MM.1S (cell line): ENCODE measurements around the gene RFX2.

ENCODE experiments used
- DNase-seq: peaks from one replicate; pipeline ENCODE4 v3.0.0-alpha.2; 2015
- H2AFZ ChIP-seq: fragments of 300-600 bp; sonication (generic); 2 replicates; pipeline ENCODE4 v1.6.0; 2016; ENCODE audit warnings: antibody characterized with exemption, low read length
- H3F3A ChIP-seq: fragments of 300-600 bp; sonication (generic); 2 replicates; pipeline ENCODE4 v1.6.1; 2016; ENCODE audit warnings: mild to moderate bottlenecking, antibody characterized with exemption, low read length, moderate library complexity, mixed read lengths; ENCODE audit not compliant: insufficient read depth
- H3K27ac ChIP-seq: fragments of 300-600 bp; sonication (generic); 2 replicates; pipeline ENCODE4 v1.5.1; 2016; ENCODE audit warnings: mild to moderate bottlenecking, low read length
- H3K27me3 ChIP-seq: fragments of 300-600 bp; sonication (generic); replicated peaks from 2 replicates; pipeline ENCODE4 v1.6.0; 2016; ENCODE audit warnings: low read length; ENCODE audit not compliant: insufficient read depth
- H3K36me3 ChIP-seq: fragments of 300-600 bp; sonication (generic); replicated peaks from 2 replicates; pipeline ENCODE4 v1.6.1; 2016; ENCODE audit warnings: mild to moderate bottlenecking, low read length, mixed read lengths; ENCODE audit not compliant: insufficient read depth
- H3K4me1 ChIP-seq: fragments of 300-600 bp; sonication (generic); 2 replicates; pipeline ENCODE4 v1.6.1; 2016; ENCODE audit warnings: low read length, mixed read lengths
- H3K4me2 ChIP-seq: fragments of 300-600 bp; sonication (generic); 2 replicates; pipeline ENCODE4 v1.6.0; 2016; ENCODE audit warnings: low read depth, low read length
- H3K4me3 ChIP-seq: fragments of 300-600 bp; sonication (generic); 2 replicates; pipeline ENCODE4 v1.5.1; 2016; ENCODE audit warnings: low read length, mixed read lengths
- H3K79me2 ChIP-seq: fragments of 300-600 bp; sonication (generic); 2 replicates; pipeline ENCODE4 v1.6.1; 2016; ENCODE audit warnings: mixed run types, low read length, mixed read lengths
- H3K9ac ChIP-seq: fragments of 300-600 bp; sonication (generic); 2 replicates; pipeline ENCODE4 v1.6.1; 2016; ENCODE audit warnings: low read length, mixed read lengths
- H3K9me2 ChIP-seq: fragments of 300-600 bp; sonication (generic); replicated peaks from 2 replicates; pipeline ENCODE4 v1.6.1; 2016; ENCODE audit warnings: mild to moderate bottlenecking, low read length, mixed read lengths; ENCODE audit not compliant: insufficient read depth
- H3K9me3 ChIP-seq: fragments of 300-600 bp; sonication (generic); replicated peaks from 2 replicates; pipeline ENCODE4 v1.6.1; 2016; ENCODE audit warnings: mild to moderate bottlenecking, low read length, mixed read lengths; ENCODE audit not compliant: insufficient read depth
- H4K20me1 ChIP-seq: fragments of 300-600 bp; sonication (generic); 2 replicates; pipeline ENCODE4 v1.6.1; 2016; ENCODE audit warnings: mild to moderate bottlenecking, low read length, moderate library complexity, mixed read lengths; ENCODE audit not compliant: insufficient read depth
- CTCF ChIP-seq: fragments of 300-600 bp; sonication (generic); IDR thresholded peaks from 2 replicates; pipeline ENCODE4 v1.5.1; 2016; ENCODE audit warnings: antibody characterized with exemption, low read length, mixed read lengths
- EZH2 ChIP-seq: fragments of 300-600 bp; sonication (generic); optimal IDR thresholded peaks from 2 replicates; pipeline ENCODE3; 2017; ENCODE audit warnings: low read depth, mild to moderate bottlenecking, antibody characterized with exemption, low read length, mixed read lengths
- EZH2phosphoT487 ChIP-seq: fragments of 300-600 bp; sonication (generic); IDR thresholded peaks from 2 replicates; pipeline ENCODE4 v1.6.1; 2018; ENCODE audit warnings: antibody characterized with exemption, low read length

Gene RFX2

GRCh38 chr19:5994405-5995165 lies 115.7 kb downstream of the RFX2 start:
- Histone ChIP-seq H3K4me2 (no peak overlapping the region), H3K9me2 (no peaks in the 10 kb centered on the region), H3K9me3 (no peaks in the 10 kb centered on the region), H2AFZ (no peak overlapping the region), H3F3A (no peaks in the 10 kb centered on the region), H4K20me1 (no peaks in the 10 kb centered on the region), H3K27ac (no peak overlapping the region), H3K4me3 (no peak overlapping the region), H3K9ac (no peak overlapping the region), H3K27me3 (peaks cover 72% of the 10 kb centered on the region), H3K79me2 (no peaks in the 10 kb centered on the region), H3K36me3 (no peaks in the 10 kb centered on the region), H3K4me1 (peaks cover 6% of the 10 kb centered on the region)
- DNase-seq = no peak
- TF ChIP-seq CTCF (no peak), EZH2phosphoT487 (no peak), EZH2 (no peak)

- H2AFZ ChIP-seq = no peak overlapping the region
- no peak overlapping the region for H3K4me2 ChIP-seq
Measured at GRCh38 chr19:5993648-5994358, 116.5 kb downstream of the RFX2 start.

GRCh38 chr19:5993201-5993600 lies 117.1 kb downstream of the RFX2 start:
- Histone ChIP-seq H3K9ac (no peak overlapping the region), H3K4me3 (no peak overlapping the region), H3F3A (no peaks in the 10 kb centered on the region), H3K79me2 (no peaks in the 10 kb centered on the region), H3K9me2 (no peaks in the 10 kb centered on the region), H3K4me2 (no peak overlapping the region), H3K27me3 (peaks cover 60% of the 10 kb centered on the region), H3K4me1 (peaks cover 7% of the 10 kb centered on the region), H4K20me1 (no peaks in the 10 kb centered on the region), H3K36me3 (no peaks in the 10 kb centered on the region), H3K27ac (no peak overlapping the region), H2AFZ (no peak overlapping the region), H3K9me3 (no peaks in the 10 kb centered on the region)
- no peak for DNase-seq
- TF ChIP-seq EZH2phosphoT487 (no peak), EZH2 (no peak), CTCF (no peak)

More at GRCh38 chr19:5993648-5994358, 116.5 kb downstream of the RFX2 start:
- no peak overlapping the region for H3K27ac ChIP-seq
- no peaks in the 10 kb centered on the region for H4K20me1 ChIP-seq
- no peak for TF ChIP-seq EZH2
- TF ChIP-seq EZH2phosphoT487 = no peak
- no peak for TF ChIP-seq CTCF
- DNase-seq = no peak
- H3K9me2 ChIP-seq = no peaks in the 10 kb centered on the region
- H3K4me3 ChIP-seq = no peak overlapping the region
- H3K36me3 ChIP-seq = no peaks in the 10 kb centered on the region
- no peaks in the 10 kb centered on the region for H3K9me3 ChIP-seq
- H3F3A ChIP-seq = no peaks in the 10 kb centered on the region
- no peaks in the 10 kb centered on the region for H3K79me2 ChIP-seq
- H3K27me3 ChIP-seq = peaks cover 66% of the 10 kb centered on the region
- no peak overlapping the region for H3K9ac ChIP-seq
- peaks cover 7% of the 10 kb centered on the region for H3K4me1 ChIP-seq
